Stimulated activated naive CD8-positive, alpha-beta T cell treated with anti-CD3 and anti-CD28 coated beads, Interleukin-15, amount 100 ng/mL, for 72 hours (primary cell): Measurements from ENCODE around the gene MUC4.
A peak's percentile ranks its signal among the peaks of the same experiment; 100 is the strongest.
"Not testable (repeated sequence)": the region's sequence is repeated elsewhere in the genome, so short reads cannot be mapped to it uniquely, and the experiment has no call there.

Experiments
- ATAC-seq: fragments of 150-1000 bp; cut with Tn5 transposase; 2 replicates; pipeline ENCODE4 v1.10.0; 2021; ENCODE audit warnings: mild to moderate bottlenecking, moderate library complexity
- DNase-seq, 2 donors: peaks; one replicate each; pipeline ENCODE4 v3.0.0; 2021 to 2022
- H3K27ac Mint-ChIP-seq, 2 donors: one replicate each; pipeline ENCODE4 v1.8.0; 2022; ENCODE audit warnings: mild to moderate bottlenecking in 2 of 2, mixed read lengths in 2 of 2, moderate library complexity in 2 of 2
- H3K27me3 Mint-ChIP-seq: one replicate; pipeline ENCODE4 v1.8.0; 2022; ENCODE audit warnings: mixed read lengths
- H3K4me1 Mint-ChIP-seq: one replicate; pipeline ENCODE4 v1.8.0; 2022; ENCODE audit warnings: mild to moderate bottlenecking, mixed read lengths
- H3K4me3 Mint-ChIP-seq, 2 donors: one replicate each; pipeline ENCODE4 v1.8.0; 2022; ENCODE audit warnings: mild to moderate bottlenecking in 2 of 2, mixed read lengths in 2 of 2, moderate library complexity in 1 of 2
- H3K9me3 Mint-ChIP-seq, 2 donors: one replicate each; pipeline ENCODE4 v1.8.0; 2022; ENCODE audit warnings: mixed read lengths in 2 of 2

MUC4 gene

GRCh38 chr3:195847055-195847950 lies 35.6 kb upstream of the MUC4 start:
- no peaks in the 10 kb centered on the region for H3K9me3 Mint-ChIP-seq
- H3K27ac Mint-ChIP-seq: no peak overlapping the region
- ATAC-seq (no peak), DNase-seq (no peak)
- H3K4me1 Mint-ChIP-seq: peaks cover 6% of the 10 kb centered on the region
- H3K27me3 Mint-ChIP-seq: peaks cover 12% of the 10 kb centered on the region
- no peak overlapping the region for H3K4me3 Mint-ChIP-seq

GRCh38 chr3:195845483-195845882 lies 33.8 kb upstream of the MUC4 start:
- DNase-seq: no peak
- H3K27me3 Mint-ChIP-seq: no peaks in the 10 kb centered on the region
- no peaks in the 10 kb centered on the region for H3K4me1 Mint-ChIP-seq
- H3K4me3 Mint-ChIP-seq: no peak overlapping the region
- H3K9me3 Mint-ChIP-seq: no peaks in the 10 kb centered on the region
- no peak overlapping the region for H3K27ac Mint-ChIP-seq
- no peak for ATAC-seq

DNA sequence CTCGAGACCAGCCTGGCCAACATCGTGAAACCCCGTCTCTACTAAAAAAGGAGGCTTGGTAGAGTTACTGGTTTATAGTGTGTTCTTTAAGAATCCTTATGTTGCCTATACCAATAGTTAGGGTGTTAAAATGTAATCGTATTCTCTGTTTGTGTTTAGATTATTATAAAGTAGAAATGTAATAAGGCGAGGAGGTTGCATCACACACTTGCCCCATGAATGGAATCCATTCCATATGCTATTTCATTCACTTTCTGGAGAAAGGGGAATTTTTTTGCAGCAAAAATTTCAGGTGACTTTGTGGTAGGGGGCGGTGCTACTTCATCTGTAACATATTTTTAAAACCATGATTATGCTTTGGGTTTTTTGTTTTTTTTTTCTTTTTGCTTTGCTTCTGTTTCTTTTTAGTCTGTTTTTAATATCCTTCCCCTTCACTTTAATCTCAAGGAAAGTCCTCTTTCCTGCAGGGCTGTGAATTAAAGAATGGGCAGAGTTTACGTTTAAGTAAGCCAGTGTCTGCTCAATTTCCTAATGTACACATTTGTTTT lies 33.0 kb upstream of the MUC4 start:
- Mint-ChIP-seq H3K4me3 (no peak overlapping the region), H3K4me1 (no peaks in the 10 kb centered on the region), H3K9me3 (no peaks in the 10 kb centered on the region), H3K27me3 (no peaks in the 10 kb centered on the region), H3K27ac (peak overlapping the region in 1 of 2 donors; percentile 50)
- DNase-seq (no peak), ATAC-seq (no peak)

- Mint-ChIP-seq H3K9me3 (no peaks in the 10 kb centered on the region), H3K27ac (no peak overlapping the region), H3K4me1 (no peaks in the 10 kb centered on the region), H3K27me3 (peaks cover 19% of the 10 kb centered on the region), H3K4me3 (no peak overlapping the region)
- ATAC-seq (no peak), DNase-seq (no peak)
Observed at GRCh38 chr3:195839260-195840010, 27.7 kb upstream of the MUC4 start.

DNA sequence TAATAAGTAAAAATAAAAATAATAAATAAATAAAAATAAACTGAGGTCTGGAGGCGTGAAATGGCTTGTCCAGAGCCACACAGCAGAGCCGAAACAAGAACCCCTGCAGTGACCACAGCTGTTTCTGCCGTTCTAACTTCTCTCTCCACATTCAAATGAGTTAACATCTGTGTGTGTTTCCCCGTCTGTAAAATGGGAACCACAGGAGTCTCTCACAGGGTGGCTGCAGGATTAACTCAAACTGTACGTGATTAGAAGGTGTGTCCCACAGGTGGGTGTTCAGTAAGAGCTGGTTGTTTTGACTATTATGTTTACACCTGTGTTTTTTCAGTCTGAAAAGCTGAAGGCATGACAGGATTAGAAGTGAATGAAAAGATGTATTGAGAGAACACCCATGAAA lies 27.0 kb upstream of the MUC4 start:
- no peak for ATAC-seq
- H3K4me1 Mint-ChIP-seq: no peaks in the 10 kb centered on the region
- no peaks in the 10 kb centered on the region for H3K9me3 Mint-ChIP-seq
- no peak for DNase-seq
- H3K27me3 Mint-ChIP-seq: peaks cover 19% of the 10 kb centered on the region
- no peak overlapping the region for H3K4me3 Mint-ChIP-seq
- peak overlapping the region in 1 of 2 donors; percentile 12 for H3K27ac Mint-ChIP-seq

DNA sequence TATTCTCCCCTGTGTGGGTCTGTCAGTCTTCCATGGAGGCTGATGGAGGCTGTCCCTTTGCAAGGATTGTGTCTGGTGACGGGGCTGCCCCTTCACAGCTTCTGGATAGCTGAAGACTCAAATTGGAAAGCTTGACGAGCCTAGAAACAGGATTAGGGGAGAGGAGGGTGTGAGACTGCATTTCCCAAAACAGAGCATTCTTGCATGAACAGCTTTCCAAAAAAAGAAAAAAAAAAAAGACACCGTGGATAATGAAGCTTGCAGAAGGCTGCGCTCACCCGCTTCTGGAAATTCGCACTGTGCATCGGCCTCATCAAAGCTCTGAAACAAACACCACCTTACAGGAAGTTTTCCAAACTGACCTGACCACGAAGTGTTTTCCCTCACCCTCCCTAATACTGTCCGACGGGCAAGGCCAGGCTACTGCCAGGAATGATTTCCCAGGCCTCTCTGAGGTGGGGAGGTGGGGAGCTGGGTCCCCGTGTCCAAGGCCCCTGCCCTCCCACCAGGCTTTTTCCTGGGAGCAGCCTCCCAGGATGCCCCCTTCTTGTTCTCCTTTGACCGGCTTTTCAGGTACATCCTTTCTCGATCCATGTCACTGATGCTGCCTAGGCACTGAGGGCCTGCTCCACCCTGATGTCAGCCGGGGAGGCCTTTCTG lies 24.9 kb upstream of the MUC4 start:
- ATAC-seq: no peak
- Mint-ChIP-seq H3K27ac (peak overlapping the region in 1 of 2 donors; percentile 32), H3K4me1 (no peaks in the 10 kb centered on the region), H3K27me3 (peaks cover 19% of the 10 kb centered on the region), H3K9me3 (no peaks in the 10 kb centered on the region), H3K4me3 (no peak overlapping the region)
- no peak for DNase-seq

- Mint-ChIP-seq H3K4me1 (no peaks in the 10 kb centered on the region), H3K27ac (no peak overlapping the region), H3K4me3 (no peak overlapping the region), H3K9me3 (no peaks in the 10 kb centered on the region), H3K27me3 (peaks cover 19% of the 10 kb centered on the region)
- DNase-seq: no peak
- ATAC-seq: no peak
Observed at GRCh38 chr3:195835791-195836190, 24.1 kb upstream of the MUC4 start.

DNA sequence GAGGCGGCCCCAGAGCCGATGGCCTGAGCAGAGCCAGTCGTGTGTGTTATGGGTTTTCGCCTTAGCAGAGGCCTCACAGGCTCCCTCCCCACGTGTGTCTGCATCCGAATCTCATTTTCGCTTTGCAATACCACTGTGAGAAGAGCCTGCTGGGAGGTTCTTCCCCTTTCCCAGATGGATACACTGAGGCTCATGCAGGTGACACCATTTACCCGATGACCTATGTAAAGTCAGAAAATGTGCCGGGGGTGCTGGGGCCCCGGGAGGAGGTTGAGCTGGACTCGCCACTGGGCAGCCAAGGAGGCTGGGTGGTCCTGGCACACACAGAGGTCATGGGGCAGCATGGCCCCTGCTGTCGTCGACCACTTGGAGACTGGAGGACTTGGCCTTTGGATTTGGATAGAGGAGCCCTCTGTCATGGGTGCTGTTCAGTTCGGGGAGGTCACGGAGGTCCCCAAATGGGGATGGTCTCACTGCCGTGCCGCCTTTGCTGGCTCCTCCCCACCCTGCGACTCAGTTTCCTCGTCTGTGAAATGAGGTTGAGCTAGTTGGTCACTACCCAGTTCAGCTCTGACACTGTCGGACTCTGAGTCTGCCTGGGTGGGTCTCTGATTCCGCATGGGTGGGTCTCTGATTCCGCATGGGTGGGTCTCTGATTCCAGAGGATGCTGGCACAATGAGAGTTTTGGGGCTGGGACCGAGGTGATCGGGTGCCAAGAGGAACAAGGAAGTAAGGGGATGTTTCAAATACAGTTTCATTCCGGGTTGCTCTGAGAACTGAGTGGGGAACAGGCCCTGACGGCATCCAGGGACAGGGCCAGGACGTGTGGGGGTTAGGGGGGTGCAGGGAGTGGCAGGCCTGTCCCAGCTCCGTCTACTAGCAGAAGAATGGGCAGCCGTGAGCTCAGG lies 23.2 kb upstream of the MUC4 start:
- no peak for DNase-seq
- H3K9me3 Mint-ChIP-seq: no peaks in the 10 kb centered on the region
- peaks cover 19% of the 10 kb centered on the region for H3K27me3 Mint-ChIP-seq
- ATAC-seq: no peak
- peak overlapping the region in 1 of 2 donors; percentile 48 for H3K27ac Mint-ChIP-seq
- H3K4me3 Mint-ChIP-seq: no peak overlapping the region
- H3K4me1 Mint-ChIP-seq: no peaks in the 10 kb centered on the region

- no peak overlapping the region for H3K4me3 Mint-ChIP-seq
- no peaks in the 10 kb centered on the region for H3K9me3 Mint-ChIP-seq
- DNase-seq (no peak), ATAC-seq (no peak)
- no peaks in the 10 kb centered on the region for H3K4me1 Mint-ChIP-seq
- H3K27me3 Mint-ChIP-seq: peaks cover 7% of the 10 kb centered on the region
- H3K27ac Mint-ChIP-seq: no peak overlapping the region
Observed at GRCh38 chr3:195829897-195830254, 18.1 kb upstream of the MUC4 start.

DNA sequence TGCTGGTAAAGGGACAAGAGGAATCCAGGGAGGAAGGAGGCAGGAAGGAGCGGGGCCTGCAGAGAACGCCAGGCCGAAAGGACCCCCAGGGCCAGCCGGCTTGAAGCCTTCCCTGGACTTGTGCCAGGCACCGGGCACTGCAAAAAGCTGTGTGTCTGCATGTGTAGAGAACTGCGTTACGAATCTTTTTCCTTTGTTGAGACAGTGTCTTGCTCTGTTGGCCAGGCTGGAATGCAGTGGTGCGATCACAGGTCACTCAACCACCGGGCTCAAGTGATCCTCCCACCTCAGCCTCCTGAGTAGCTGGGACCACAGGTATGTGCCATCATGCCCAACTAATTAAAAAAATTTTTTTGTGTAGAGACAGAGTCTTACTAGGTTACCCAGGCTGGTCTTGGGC lies 17.0 kb upstream of the MUC4 start:
- DNase-seq: no peak
- no peaks in the 10 kb centered on the region for H3K9me3 Mint-ChIP-seq
- ATAC-seq: no peak
- H3K27me3 Mint-ChIP-seq: peaks cover 10% of the 10 kb centered on the region
- H3K4me3 Mint-ChIP-seq: no peak overlapping the region
- no peak overlapping the region for H3K27ac Mint-ChIP-seq
- H3K4me1 Mint-ChIP-seq: no peaks in the 10 kb centered on the region

DNA sequence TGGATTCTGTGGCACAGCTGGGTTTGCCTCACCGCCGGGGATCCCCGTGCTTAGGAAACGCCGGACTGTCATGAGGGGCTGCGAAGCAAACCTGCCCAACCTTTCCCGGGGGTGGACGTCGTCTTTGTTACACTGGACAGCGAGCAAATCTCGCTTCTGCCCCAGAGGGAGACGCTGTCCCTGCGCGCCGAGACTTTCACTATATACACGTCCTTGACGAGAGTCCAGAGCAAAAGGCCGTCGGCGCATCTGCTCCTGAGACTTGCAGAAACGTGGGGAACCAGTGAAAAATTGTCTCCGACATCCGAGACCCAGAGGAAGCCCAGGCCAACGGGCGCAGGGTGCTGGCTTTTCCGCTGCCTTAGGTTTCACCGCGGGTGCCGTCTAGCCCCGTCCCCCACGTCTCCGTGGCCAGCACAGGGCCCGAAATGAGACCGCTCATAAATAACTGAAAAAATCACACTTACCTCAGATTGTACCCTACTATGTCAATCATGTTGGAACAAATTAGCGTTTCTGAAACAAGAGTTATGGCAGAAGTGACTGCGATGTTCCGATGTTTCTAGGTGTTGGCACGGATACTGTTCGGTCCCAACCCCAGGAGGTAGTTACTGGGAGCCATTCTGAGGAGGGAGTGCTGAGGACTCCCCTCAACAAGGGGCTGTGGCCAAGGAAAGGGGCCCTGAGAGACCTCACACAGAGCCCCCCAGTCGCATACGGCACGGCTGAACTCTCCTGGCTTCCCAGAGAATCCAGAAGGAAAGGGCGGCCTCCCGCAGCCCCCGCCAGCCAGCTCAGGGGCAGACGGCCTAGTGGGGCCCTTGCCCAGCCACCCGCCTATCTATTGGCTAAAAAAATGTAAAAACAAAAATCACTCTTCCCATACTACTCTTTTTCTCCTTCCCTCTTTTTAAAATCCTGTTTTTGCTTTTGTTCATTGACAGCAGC lies 14.4 kb upstream of the MUC4 start:
- ATAC-seq (no peak), DNase-seq (no peak)
- Mint-ChIP-seq H3K27me3 (peaks cover 28% of the 10 kb centered on the region), H3K9me3 (no peaks in the 10 kb centered on the region), H3K4me3 (no peak overlapping the region), H3K4me1 (no peaks in the 10 kb centered on the region), H3K27ac (peak overlapping the region; percentile 53 to 78)

DNA sequence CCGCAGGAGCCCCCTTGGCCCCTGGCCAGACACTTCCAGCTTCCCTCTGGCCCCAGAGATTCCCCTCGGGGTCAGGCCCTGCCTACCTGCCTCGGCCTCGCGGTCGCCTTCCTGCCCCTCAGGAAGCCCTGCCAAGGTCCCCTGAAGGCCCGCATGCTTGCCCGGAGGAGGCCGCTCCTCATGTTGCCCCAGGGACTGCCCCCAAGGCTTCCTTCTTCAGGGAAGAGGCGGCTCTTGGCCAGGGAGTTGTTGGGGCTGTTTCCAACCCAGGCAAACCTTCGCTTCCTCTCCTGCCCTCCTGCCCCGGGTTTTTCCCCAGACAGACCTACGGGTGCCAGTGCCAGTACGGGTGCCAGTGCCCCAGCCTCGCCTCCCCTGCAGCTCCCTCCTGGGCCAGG lies 13.5 kb upstream of the MUC4 start:
- Mint-ChIP-seq H3K27ac (peak overlapping the region in 1 of 2 donors; percentile 56), H3K4me1 (no peaks in the 10 kb centered on the region), H3K9me3 (no peaks in the 10 kb centered on the region), H3K4me3 (no peak overlapping the region), H3K27me3 (peaks cover 28% of the 10 kb centered on the region)
- no peak for DNase-seq
- no peak for ATAC-seq

DNA sequence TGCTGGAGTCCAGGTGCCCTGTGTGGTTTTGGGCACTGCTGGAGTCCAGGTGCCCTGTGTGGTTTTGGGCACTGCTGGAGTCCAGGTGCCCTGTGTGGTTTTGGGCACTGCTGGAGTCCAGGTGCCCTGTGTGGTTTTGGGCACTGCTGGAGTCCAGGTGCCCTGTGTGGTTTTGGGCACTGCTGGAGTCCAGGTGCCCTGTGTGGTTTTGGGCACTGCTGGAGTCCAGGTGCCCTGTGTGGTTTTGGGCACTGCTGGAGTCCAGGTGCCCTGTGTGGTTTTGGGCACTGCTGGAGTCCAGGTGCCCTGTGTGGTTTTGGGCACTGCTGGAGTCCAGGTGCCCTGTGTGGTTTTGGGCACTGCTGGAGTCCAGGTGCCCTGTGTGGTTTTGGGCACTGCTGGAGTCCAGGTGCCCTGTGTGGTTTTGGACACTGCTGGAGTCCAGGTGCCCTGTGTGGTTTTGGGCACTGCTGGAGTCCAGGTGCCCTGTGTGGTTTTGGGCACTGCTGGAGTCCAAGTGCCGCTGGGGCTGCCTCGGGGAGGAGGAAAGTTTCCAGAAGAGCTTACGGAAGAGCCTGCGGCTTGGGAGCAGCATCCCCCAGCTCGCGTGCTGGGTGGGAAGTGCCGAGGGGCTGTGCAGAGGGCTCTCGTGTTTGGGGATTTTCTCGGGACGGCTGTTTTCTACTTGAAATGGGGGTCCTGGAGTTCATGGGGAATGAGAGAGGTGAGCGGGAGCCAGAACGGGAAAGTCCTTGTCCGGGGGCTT lies 12.9 kb upstream of the MUC4 start:
- H3K9me3 Mint-ChIP-seq, H3K27ac Mint-ChIP-seq, H3K4me3 Mint-ChIP-seq, DNase-seq, ATAC-seq, H3K4me1 Mint-ChIP-seq: not testable (repeated sequence)
- H3K27me3 Mint-ChIP-seq: peaks cover 28% of the 10 kb centered on the region
